Body of pancreas (tissue), 4 donors: ENCODE results near the gene ATG2A. TPM values are rescaled to one million over a fixed set of nuclear protein-coding genes. Genes with fewer than 3 reads are reported as not detected.
A peak's percentile ranks its signal among the peaks of the same experiment; 100 is the strongest.

ENCODE experiments used
- ATAC-seq: fragments of 150-250 bp; one replicate; pipeline ENCODE4 v1.9.1; 2016
- DNase-seq, 4 donors: peaks; one replicate each; pipeline ENCODE4 v3.0.0-alpha.2; 2019
- H3K27ac ChIP-seq, 4 donors: fragments of 200-600 bp; sonication (generic); 1 replicate in 3 of 4; 2 replicates in 1 of 4; pipeline versions ENCODE4 v1.5.1 to v1.6.1; 2016 to 2019; ENCODE audit warnings: mild to moderate bottlenecking in 1 of 4, mixed read lengths in 1 of 4, moderate library complexity in 1 of 4
- H3K27me3 ChIP-seq, 2 donors: fragments of 200-600 bp; sonication (generic); one replicate each; pipeline ENCODE4 v1.6.0; 2016; ENCODE audit warnings: mild to moderate bottlenecking in 1 of 2
- H3K36me3 ChIP-seq, 2 donors: fragments of 200-600 bp; sonication (generic); replicated peaks in 1 of 2; 2 replicates each; pipeline ENCODE4 v1.5.1; 2016; ENCODE audit warnings: low read depth in 2 of 2; ENCODE audit not compliant: insufficient read depth in 1 of 2
- H3K4me1 ChIP-seq: fragments of 200-600 bp; sonication (generic); one replicate; pipeline ENCODE4 v1.6.0; 2016
- H3K4me3 ChIP-seq, 2 donors: fragments of 200-600 bp; sonication (generic); 1 replicate in 1 of 2; 2 replicates in 1 of 2; pipeline ENCODE4 v1.5.1; 2016 to 2019
- H3K9me3 ChIP-seq, 3 donors: fragments of 200-600 bp; sonication (generic); 1 replicate in 2 of 3; 2 replicates in 1 of 3; pipeline ENCODE4 v1.5.1; 2016
- POLR2A ChIP-seq, 3 donors: fragments of 450-650 bp; IDR thresholded peaks; one replicate each; pipeline ENCODE4 v1.6.1; 2016; ENCODE audit warnings: antibody characterized with exemption in 3 of 3, mild to moderate bottlenecking in 2 of 3
- WGBS, 2 donors: methylation state at CpG; one replicate each; pipeline ENCODE4 v1.1.5; 2017; 5-methylcytosine and 5-hydroxymethylcytosine counted together
- intact Hi-C: fragments of 100-400 bp; cut with DNase I; formaldehyde crosslinking; loops from one replicate; pipeline ENCODE4 v1.15.1; 2023
- total RNA-seq, 2 donors: library from RNA; depleted of rRNA; stranded (reverse); fragments of >200 nt; gene quantifications; one replicate each; pipeline ENCODE4 v1.1.0, GENCODE V29; 2016
- TF ChIP-seq, protein P1 (sequence below), 7 experiments: fragments of 450-650 bp in 4 of 7; fragments of 200-600 bp in 3 of 7; sonication (generic) in 3 of 7; IDR thresholded peaks; one replicate each; pipeline ENCODE4 v1.5.1; 2016 to 2019; ENCODE audit warnings: antibody characterized with exemption in 7 of 7

ATG2A gene
- total RNA-seq, 2 donors from 2014 or later = 16.3 to 34.3 TPM

DNA sequence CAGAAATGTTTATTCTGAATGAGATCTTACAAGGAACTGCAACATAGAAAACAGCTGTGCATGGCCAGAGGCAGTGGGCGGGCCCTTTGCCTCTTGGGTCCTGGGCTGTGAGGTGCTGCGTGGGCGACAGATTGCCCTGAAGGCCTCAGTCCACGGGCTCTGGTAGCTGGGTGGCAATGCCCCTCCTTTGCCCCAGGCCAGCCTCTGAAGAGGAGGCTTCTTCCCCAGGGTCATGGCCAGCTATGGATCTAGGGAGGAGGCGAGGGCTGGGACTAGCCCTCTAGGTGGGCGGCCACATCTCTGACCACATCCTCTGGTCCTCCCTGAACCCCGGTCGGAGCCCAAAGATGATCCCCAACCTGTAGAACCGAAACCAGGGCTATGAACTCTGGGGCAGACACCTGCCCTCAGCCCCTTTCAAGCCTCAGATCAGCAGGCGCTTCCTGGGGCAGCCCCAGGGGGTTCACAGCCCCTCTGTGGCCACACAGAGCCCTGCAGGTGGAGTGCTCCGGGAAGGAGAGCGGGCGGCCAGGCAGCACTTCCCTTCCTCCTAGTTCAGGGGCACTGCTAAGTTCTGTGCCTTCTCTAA is 65.9 kb downstream of the ATG2A start:
- Histone ChIP-seq H3K27me3 (no peaks in the 10 kb centered on the region), H3K27ac (peak overlapping the region in 1 of 4 donors; percentile 9), H3K4me3 (no peak overlapping the region), H3K9me3 (no peaks in the 10 kb centered on the region), H3K36me3 (no peaks in the 10 kb centered on the region), H3K4me1 (peaks cover 49% of the 10 kb centered on the region)
- 69% methylated on average over 13 of the region's 13 CpGs; no CpG with 5 or more reads in 1 of the 2 donors for WGBS, 2 donors
- no peak for DNase-seq
- intact Hi-C loops = no loop called here
- no peak for ATAC-seq
- TF ChIP-seq POLR2A (IDR thresholded peaks at IDR 0.05) = no peak
- TF ChIP-seq, protein P1, sequence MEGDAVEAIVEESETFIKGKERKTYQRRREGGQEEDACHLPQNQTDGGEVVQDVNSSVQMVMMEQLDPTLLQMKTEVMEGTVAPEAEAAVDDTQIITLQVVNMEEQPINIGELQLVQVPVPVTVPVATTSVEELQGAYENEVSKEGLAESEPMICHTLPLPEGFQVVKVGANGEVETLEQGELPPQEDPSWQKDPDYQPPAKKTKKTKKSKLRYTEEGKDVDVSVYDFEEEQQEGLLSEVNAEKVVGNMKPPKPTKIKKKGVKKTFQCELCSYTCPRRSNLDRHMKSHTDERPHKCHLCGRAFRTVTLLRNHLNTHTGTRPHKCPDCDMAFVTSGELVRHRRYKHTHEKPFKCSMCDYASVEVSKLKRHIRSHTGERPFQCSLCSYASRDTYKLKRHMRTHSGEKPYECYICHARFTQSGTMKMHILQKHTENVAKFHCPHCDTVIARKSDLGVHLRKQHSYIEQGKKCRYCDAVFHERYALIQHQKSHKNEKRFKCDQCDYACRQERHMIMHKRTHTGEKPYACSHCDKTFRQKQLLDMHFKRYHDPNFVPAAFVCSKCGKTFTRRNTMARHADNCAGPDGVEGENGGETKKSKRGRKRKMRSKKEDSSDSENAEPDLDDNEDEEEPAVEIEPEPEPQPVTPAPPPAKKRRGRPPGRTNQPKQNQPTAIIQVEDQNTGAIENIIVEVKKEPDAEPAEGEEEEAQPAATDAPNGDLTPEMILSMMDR (IDR thresholded peaks at IDR 0.05) = no peak

DNA sequence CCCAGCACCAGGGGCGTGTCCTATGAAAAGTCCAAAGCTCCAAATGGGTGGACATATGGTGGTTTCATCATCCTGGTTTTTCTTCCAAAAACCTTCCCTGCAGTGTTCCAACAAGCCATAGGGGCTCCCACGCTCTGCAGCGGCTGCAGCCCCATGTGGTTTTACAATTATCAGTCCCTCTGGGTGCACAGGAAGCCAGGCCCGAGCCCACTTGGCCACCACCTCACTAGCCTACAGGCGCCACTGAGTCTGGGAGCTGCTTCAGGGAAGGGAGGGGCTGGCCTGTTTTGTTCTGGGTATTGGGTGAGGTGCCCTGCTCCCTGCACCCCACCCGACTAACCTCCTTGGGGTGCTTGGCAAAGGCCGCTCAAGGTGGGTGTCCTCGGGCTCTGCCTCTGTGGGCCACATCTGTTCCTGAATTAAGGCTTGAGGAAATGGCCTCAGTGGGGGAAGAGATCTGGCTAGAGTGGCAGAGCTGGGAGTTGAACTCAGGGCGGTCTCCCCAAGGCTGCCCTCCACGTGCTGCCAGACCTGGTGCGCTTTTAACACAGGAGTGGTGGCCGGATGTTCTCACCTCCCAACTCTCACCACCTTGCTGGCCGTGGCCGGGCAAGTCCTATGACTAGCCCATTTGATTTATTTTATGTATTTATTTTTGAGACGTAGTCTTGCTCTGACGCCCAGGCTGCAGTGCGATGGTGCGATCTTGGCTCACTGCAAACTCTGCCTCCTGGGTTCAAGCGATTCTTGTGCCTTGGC is 67.2 kb downstream of the ATG2A start:
- TF ChIP-seq, protein P1 (IDR thresholded peaks at IDR 0.05) = no peak
- TF ChIP-seq POLR2A (IDR thresholded peaks at IDR 0.05) = no peak
- no peak for DNase-seq

DNA sequence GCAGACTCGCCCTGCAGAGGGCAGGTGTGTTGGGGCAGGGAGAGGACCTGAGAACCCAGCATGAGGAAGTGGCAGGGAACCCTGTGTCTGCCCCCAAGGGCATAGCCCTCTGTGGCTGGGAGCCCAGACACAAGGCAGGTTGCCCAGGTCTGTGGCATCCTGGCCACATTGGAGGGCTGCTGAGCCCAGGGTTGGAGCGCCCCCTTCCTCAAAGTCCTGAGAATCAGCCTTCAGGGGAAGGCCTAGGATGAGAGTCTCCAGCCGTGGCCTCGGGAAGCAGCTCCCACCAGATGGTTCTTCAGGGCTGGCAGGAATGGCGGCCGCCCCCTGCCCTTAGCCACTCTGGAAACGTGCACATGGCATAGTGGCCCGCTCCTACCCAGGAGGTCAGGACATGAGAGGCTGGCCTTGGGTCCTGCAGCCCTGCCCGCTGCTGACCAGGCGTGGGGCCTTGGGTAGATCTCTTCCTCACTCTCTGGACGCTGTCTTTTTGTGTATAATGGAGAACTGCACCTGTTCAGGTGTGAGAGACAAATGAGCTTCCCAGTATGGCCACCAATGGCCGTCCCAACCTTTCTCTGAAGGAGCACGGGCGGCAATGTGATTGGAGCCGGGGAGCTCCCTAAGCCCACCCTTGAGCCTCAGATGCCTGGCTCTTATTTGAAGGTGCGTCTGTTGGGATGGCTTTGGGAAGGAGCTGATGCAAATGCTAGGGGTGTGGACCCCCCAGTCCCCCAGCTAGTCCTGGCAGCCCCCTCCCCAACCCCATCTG is 68.0 kb downstream of the ATG2A start:
- peaks cover 34% of the 10 kb centered on the region for H3K4me1 ChIP-seq
- TF ChIP-seq POLR2A (IDR thresholded peaks at IDR 0.05) = peak in 1 of 3 donors; percentile 6
- TF ChIP-seq, protein P1 (IDR thresholded peaks at IDR 0.05) = peak in 5 of 7 experiments; percentile 14 to 58 (median 47)
- H3K27ac ChIP-seq = peak overlapping the region; percentile 23 to 68 (median 60)
- H3K27me3 ChIP-seq = no peaks in the 10 kb centered on the region
- DNase-seq = peak; percentile 73 to 91 (median 88)
- no peaks in the 10 kb centered on the region for H3K9me3 ChIP-seq
- ATAC-seq = peak; percentile 20
- intact Hi-C loops = loop anchor here (5.0 kb wide), 1 partner anchor 48 kb away; no protein-coding TSS in a partner anchor
- no peaks in the 10 kb centered on the region for H3K36me3 ChIP-seq
- no peak overlapping the region for H3K4me3 ChIP-seq
- 61 to 68% methylated on average over 4 to 16 of the region's 16 CpGs for WGBS, 2 donors

More for the DNA sequence above, 67.2 kb downstream of the ATG2A start:
- Histone ChIP-seq H3K4me3 (no peak overlapping the region), H3K36me3 (no peaks in the 10 kb centered on the region), H3K27ac (peak overlapping the region in 2 of 4 donors; percentile 58 to 68), H3K4me1 (peaks cover 42% of the 10 kb centered on the region), H3K9me3 (no peaks in the 10 kb centered on the region), H3K27me3 (no peaks in the 10 kb centered on the region)
- intact Hi-C loops = loop anchor here (5.0 kb wide), 1 partner anchor 48 kb away; no protein-coding TSS in a partner anchor
- ATAC-seq = no peak
- 86 to 89% methylated on average over 15 to 16 of the region's 19 CpGs for whole genome bisulfite sequencing, 2 donors

DNA sequence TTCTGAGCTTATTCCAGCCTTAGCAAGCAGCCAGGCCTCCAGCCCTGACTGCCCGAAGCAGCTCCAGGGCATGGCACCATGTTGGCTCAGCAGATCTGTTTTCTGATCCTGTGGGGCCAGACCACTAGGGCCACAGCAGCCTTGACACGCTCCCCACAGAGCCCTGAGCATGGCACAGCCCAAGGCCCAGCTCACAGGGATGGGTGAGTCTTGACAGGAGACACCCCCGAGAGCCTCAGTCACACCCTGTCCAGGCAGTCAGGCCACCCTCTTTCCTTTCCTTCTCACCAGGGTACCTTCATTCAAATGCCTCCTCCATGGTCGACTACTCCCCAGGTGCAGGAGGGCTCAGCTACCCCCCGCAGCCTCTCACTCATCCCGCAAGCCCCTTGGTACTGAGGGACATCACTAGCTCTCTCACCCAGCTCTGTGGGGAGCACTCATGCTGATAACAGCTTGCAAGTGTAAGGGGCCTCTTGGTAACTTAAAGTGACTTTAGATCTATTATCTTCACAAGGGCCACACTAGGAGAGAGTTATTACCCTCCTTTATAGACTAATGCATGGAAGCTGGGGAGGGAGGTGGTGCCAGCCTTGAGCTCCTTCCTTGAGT is 68.7 kb downstream of the ATG2A start:
- H3K27me3 ChIP-seq = no peaks in the 10 kb centered on the region
- DNase-seq (no peak), ATAC-seq (no peak)
- WGBS, 2 donors = 78 to 80% methylated on average over 6 of the region's 6 CpGs
- peak overlapping the region; percentile 23 to 68 (median 60) for H3K27ac ChIP-seq
- no peaks in the 10 kb centered on the region for H3K9me3 ChIP-seq
- intact Hi-C loops = loop anchor here (5.0 kb wide), 1 partner anchor 49 kb away; no protein-coding TSS in a partner anchor
- peaks cover 34% of the 10 kb centered on the region for H3K4me1 ChIP-seq
- H3K4me3 ChIP-seq = no peak overlapping the region
- no peak for TF ChIP-seq POLR2A (IDR thresholded peaks at IDR 0.05)
- TF ChIP-seq, protein P1 (IDR thresholded peaks at IDR 0.05) = no peak
- no peaks in the 10 kb centered on the region for H3K36me3 ChIP-seq
